Spleen (tissue), 11 donors: Measurements from ENCODE around the gene OR52I1. TPM values are rescaled to one million over a fixed set of nuclear protein-coding genes. Genes with fewer than 3 reads are reported as not detected.

ENCODE experiments used
- DNase-seq: peaks from one replicate; pipeline ENCODE4 v3.0.0-alpha.2; 2020
- H3K27ac ChIP-seq, 8 donors: fragments of 200-600 bp; sonication (generic) in 7 of 8; 1 replicate in 4 of 8; 2 replicates in 4 of 8; pipeline versions ENCODE4 v1.5.0 to v1.8.0; 2016 to 2021; ENCODE audit warnings: inconsistent platforms in 4 of 8, mild to moderate bottlenecking in 4 of 8, moderate library complexity in 1 of 8
- H3K27me3 ChIP-seq, 7 donors: fragments of 200-600 bp; sonication (generic) in 6 of 7; replicated peaks in 1 of 7; 1 replicate in 4 of 7; 2 replicates in 3 of 7; pipeline versions ENCODE4 v1.5.0 to v1.8.0; 2016 to 2021; ENCODE audit warnings: inconsistent platforms in 3 of 7, mild to moderate bottlenecking in 1 of 7
- H3K36me3 ChIP-seq, 6 donors: fragments of 200-600 bp; sonication (generic) in 5 of 6; 1 replicate in 4 of 6; 2 replicates in 2 of 6; pipeline versions ENCODE4 v1.5.0 to v1.8.0; 2016 to 2021; ENCODE audit warnings: inconsistent platforms in 2 of 6
- H3K4me1 ChIP-seq, 6 donors: fragments of 200-600 bp; sonication (generic) in 5 of 6; 1 replicate in 3 of 6; 2 replicates in 3 of 6; pipeline versions ENCODE4 v1.5.0 to v1.8.0; 2016 to 2021; ENCODE audit warnings: inconsistent platforms in 3 of 6
- H3K4me3 ChIP-seq, 8 donors: fragments of 200-600 bp; sonication (generic) in 7 of 8; 1 replicate in 4 of 8; 2 replicates in 4 of 8; pipeline versions ENCODE4 v1.5.0 to v1.8.0; 2016 to 2021; ENCODE audit warnings: inconsistent platforms in 4 of 8, mild to moderate bottlenecking in 4 of 8, moderate library complexity in 2 of 8
- H3K9me3 ChIP-seq, 8 donors: fragments of 200-600 bp; sonication (generic) in 7 of 8; 1 replicate in 4 of 8; 2 replicates in 4 of 8; pipeline versions ENCODE4 v1.5.0 to v1.8.0; 2016 to 2021; ENCODE audit warnings: inconsistent platforms in 4 of 8
- POLR2A ChIP-seq, 3 donors: fragments of 450-650 bp; IDR thresholded peaks; one replicate each; pipeline ENCODE4 v1.5.1; 2017; ENCODE audit warnings: antibody characterized with exemption in 3 of 3, mild to moderate bottlenecking in 1 of 3
- POLR2AphosphoS5 ChIP-seq, 3 donors: sonication (generic); formaldehyde crosslinking; IDR thresholded peaks; one replicate each; pipeline ENCODE4 v1.5.1; 2017; ENCODE audit warnings: antibody characterized with exemption in 3 of 3
- WGBS, 5 donors: extraction: QIAGEN DNeasy Blood & Tissue Kit in 3 of 5; methylation state at CpG; one replicate each; pipeline versions ENCODE4 v1.1.5 to v1.1.7; 2013 to 2018; 5-methylcytosine and 5-hydroxymethylcytosine counted together
- intact Hi-C: fragments of 100-400 bp; cut with DNase I; formaldehyde crosslinking; loops from one replicate; pipeline ENCODE4 v1.15.0; 2023; ENCODE audit warnings: low total_unique reads
- polyA plus RNA-seq, 3 donors: library from polyadenylated mRNA; stranded (reverse); fragments of 200-250 nt; gene quantifications; one replicate each; pipeline ENCODE4 v1.2.1, GENCODE V29; 2013
- total RNA-seq, 7 donors: library from RNA; depleted of rRNA in 3 of 7; stranded (reverse); fragments of >200 nt in 3 of 7; fragmentation: NEBNext Ultra II Directional in 4 of 7; extraction: Animal tissue kit (Norgen Biotek cat#: 25700) in 4 of 7; gene quantifications; one replicate each; pipeline versions ENCODE4 v1.1.0 to v1.2.1, GENCODE V29; 2016 to 2021
- TF ChIP-seq, protein P1 (sequence below), 11 experiments: fragments of 200-600 bp in 7 of 11; fragments of 450-650 bp in 4 of 11; sonication (generic) in 4 of 11; IDR thresholded peaks in 8 of 11; conservative IDR thresholded peaks in 3 of 11; 1 replicate in 7 of 11; 2 replicates in 4 of 11; pipeline versions ENCODE4 v1.4.0 to v1.8.0; 2016 to 2021; ENCODE audit warnings: antibody characterized with exemption in 11 of 11, inconsistent platforms in 4 of 11, mild to moderate bottlenecking in 1 of 11
- donor health status: healthy with polysubstance abuse.
- donor health status: DM: no; HTN: no; CAD: no; lungs with moderate emphysema.
- donor health status: DM: no; HTN: no; CAD: no.
- donor health status: Bipolar disorder and iron deficiency.
- donor health status: healthy.
- donor health status: DM: no; HTN: no; CAD: no.
- donor health status: DM: yes; HTN: yes; CAD: no.

The OR52I1 gene
- total and polyA plus RNA-seq, 10 donors, result not detected

DNA sequence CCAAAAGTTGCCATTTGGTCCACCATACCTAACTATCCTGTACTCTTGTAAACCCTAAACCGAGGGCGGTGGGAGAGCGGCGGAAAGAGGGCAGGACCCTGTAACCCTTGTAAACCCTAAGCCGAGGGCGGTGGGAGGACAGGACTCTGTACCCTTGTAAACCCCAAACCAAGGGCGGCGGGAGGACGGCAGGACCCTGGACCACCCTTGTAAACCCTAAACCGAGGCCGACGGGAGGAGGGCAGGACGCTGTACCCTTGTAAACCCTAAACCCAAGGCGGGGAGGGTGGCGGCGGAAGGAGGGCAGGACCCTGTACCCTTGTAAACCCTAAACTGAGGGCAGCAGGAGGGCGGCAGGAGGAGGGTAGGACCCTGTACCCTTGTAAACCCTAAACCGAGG is 24.8 kb upstream of the OR52I1 start:
- 89 to 95% (median 93%) methylated on average over 18 of the region's 18 CpGs for WGBS, 5 donors
- intact Hi-C loops, result no loop called here

DNA sequence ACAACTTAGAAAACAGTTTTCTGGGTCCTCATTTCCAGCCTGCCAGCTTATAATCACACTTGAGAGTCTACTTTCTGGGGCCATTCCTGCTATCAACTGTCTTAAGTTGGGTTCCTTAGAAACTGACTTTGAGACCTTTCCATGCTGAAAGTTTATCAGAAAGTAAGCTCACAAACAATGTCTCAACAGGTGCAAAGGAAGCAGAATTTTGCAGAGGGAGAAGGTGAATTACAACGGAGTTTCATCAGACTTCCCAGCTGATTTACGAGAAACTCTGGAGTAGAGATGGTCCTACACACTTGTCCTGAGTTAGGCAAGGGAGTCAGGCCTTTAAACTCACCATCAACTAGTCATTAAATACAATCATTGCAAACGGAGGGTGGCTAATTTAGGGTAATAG is 17.0 kb upstream of the OR52I1 start:
- WGBS, 5 donors, result 63 to 83% (median 75%) methylated on average over 3 of the region's 3 CpGs
- Histone ChIP-seq H3K36me3 (no peaks in the 10 kb centered on the region), H3K4me1 (no peaks in the 10 kb centered on the region), H3K9me3 (no peaks in the 10 kb centered on the region), H3K4me3 (no peak overlapping the region), H3K27ac (no peak overlapping the region), H3K27me3 (peaks cover 0 to 42% (median 0%) of the 10 kb centered on the region in 7 donors)
- TF ChIP-seq POLR2A (IDR thresholded peaks at IDR 0.05), result no peak
- TF ChIP-seq POLR2AphosphoS5 (IDR thresholded peaks at IDR 0.05), result no peak
- TF ChIP-seq, protein P1, sequence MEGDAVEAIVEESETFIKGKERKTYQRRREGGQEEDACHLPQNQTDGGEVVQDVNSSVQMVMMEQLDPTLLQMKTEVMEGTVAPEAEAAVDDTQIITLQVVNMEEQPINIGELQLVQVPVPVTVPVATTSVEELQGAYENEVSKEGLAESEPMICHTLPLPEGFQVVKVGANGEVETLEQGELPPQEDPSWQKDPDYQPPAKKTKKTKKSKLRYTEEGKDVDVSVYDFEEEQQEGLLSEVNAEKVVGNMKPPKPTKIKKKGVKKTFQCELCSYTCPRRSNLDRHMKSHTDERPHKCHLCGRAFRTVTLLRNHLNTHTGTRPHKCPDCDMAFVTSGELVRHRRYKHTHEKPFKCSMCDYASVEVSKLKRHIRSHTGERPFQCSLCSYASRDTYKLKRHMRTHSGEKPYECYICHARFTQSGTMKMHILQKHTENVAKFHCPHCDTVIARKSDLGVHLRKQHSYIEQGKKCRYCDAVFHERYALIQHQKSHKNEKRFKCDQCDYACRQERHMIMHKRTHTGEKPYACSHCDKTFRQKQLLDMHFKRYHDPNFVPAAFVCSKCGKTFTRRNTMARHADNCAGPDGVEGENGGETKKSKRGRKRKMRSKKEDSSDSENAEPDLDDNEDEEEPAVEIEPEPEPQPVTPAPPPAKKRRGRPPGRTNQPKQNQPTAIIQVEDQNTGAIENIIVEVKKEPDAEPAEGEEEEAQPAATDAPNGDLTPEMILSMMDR (IDR thresholded peaks at IDR 0.05 in 8 of 11, conservative IDR thresholded peaks at IDR 0.05 in 3 of 11), result no peak
- intact Hi-C loops, result no loop called here
- DNase-seq, result no peak

More for the DNA sequence above, 24.8 kb upstream of the OR52I1 start:
- no peak for DNase-seq
- TF ChIP-seq, protein P1 (IDR thresholded peaks at IDR 0.05 in 8 of 11, conservative IDR thresholded peaks at IDR 0.05 in 3 of 11), result no peak
- TF ChIP-seq POLR2AphosphoS5 (IDR thresholded peaks at IDR 0.05), result no peak
- no peak for TF ChIP-seq POLR2A (IDR thresholded peaks at IDR 0.05)
- H3K36me3 ChIP-seq, result no peaks in the 10 kb centered on the region
- no peak overlapping the region for H3K4me3 ChIP-seq
- no peaks in the 10 kb centered on the region for H3K27me3 ChIP-seq
- no peaks in the 10 kb centered on the region for H3K4me1 ChIP-seq
- peaks cover 0 to 10% (median 1%) of the 10 kb centered on the region in 8 donors for H3K9me3 ChIP-seq
- H3K27ac ChIP-seq, result no peak overlapping the region

DNA sequence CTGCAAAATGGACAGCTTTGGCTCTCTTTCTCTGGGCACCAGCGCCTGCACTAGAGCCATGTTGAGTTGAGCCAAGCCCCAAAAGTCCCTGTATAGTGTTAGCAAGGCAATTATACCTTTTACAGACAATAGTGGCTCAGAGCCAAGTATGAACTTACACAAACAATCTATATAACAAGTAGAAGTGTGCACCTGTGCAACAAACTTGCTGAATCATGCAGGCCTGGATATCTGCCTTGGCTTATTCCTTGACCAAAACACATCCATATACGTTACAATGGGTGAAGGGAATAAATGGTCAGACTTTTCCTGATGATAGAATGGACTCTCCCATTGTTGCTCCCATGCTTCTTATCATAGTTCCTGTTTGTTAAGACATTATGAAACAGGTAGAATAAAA is 16.1 kb upstream of the OR52I1 start:
- peaks cover 0 to 48% (median 0%) of the 10 kb centered on the region in 7 donors for H3K27me3 ChIP-seq
- no peaks in the 10 kb centered on the region for H3K4me1 ChIP-seq
- 66 to 76% (median 70%) methylated on average over 2 of the region's 2 CpGs for WGBS, 5 donors
- no peaks in the 10 kb centered on the region for H3K9me3 ChIP-seq
- no peak overlapping the region for H3K4me3 ChIP-seq
- intact Hi-C loops, result no loop called here
- H3K36me3 ChIP-seq, result no peaks in the 10 kb centered on the region
- no peak for DNase-seq
- no peak overlapping the region for H3K27ac ChIP-seq
- TF ChIP-seq POLR2AphosphoS5 (IDR thresholded peaks at IDR 0.05), result no peak

DNA sequence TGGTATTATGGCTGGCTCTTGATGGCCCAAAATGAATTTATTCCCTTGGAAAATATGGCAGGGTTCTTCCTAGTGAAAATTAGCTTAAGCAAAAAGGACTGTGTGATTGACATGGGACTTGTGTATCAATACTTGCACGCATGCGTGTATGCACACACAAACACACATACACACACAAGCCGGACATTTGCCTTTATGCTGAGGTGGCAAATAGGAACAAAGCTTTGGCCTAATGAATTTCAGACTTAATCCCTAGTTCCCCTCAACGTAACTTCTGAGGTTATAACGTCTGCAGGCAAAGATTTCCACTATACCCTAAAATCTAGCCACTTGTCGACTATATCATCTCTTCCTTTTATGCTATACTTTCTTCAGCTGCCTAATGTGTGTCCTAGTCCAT is 15.2 kb upstream of the OR52I1 start:
- DNase-seq, result no peak
- no peaks in the 10 kb centered on the region for H3K9me3 ChIP-seq
- H3K27me3 ChIP-seq, result peaks cover 0 to 56% (median 0%) of the 10 kb centered on the region in 7 donors
- H3K36me3 ChIP-seq, result no peaks in the 10 kb centered on the region
- intact Hi-C loops, result no loop called here
- WGBS, 5 donors, result 85 to 90% (median 88%) methylated on average over 6 of the region's 6 CpGs
- H3K4me1 ChIP-seq, result no peaks in the 10 kb centered on the region
- TF ChIP-seq POLR2AphosphoS5 (IDR thresholded peaks at IDR 0.05) (no peak), POLR2A (IDR thresholded peaks at IDR 0.05) (no peak)
- TF ChIP-seq, protein P1 (IDR thresholded peaks at IDR 0.05 in 8 of 11, conservative IDR thresholded peaks at IDR 0.05 in 3 of 11), result no peak
- H3K27ac ChIP-seq, result no peak overlapping the region
- H3K4me3 ChIP-seq, result no peak overlapping the region

DNA sequence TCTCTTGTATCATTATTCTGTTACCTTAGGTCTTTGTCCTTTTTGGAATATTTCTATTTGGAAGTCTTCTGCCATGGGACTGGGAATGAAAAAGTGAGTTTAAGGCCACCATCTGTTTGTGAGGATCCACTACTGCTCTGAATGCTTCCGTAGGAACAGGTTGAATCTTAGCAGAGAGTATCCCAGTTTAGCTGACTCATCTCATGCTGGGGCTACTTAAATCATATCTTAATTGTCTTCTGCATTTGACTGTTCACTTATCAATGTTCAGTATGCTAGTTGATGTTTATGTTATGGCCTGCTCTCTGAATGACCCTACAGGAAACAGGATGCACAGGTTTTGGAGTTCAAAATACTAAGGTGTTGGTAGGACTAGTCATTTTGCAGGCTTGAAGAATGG is 13.7 kb upstream of the OR52I1 start:
- 58 to 94% (median 82%) methylated on average over 1 of the region's 1 CpG for WGBS, 5 donors
- DNase-seq, result no peak
- Histone ChIP-seq H3K27me3 (peaks cover 0 to 57% (median 0%) of the 10 kb centered on the region in 7 donors), H3K9me3 (no peaks in the 10 kb centered on the region), H3K27ac (no peak overlapping the region), H3K4me3 (no peak overlapping the region), H3K4me1 (no peaks in the 10 kb centered on the region), H3K36me3 (no peaks in the 10 kb centered on the region)
- TF ChIP-seq, protein P1 (IDR thresholded peaks at IDR 0.05 in 8 of 11, conservative IDR thresholded peaks at IDR 0.05 in 3 of 11), result no peak
- TF ChIP-seq POLR2AphosphoS5 (IDR thresholded peaks at IDR 0.05) (no peak), POLR2A (IDR thresholded peaks at IDR 0.05) (no peak)
- intact Hi-C loops, result no loop called here
